Neural progenitor cell (in vitro differentiated cells): ENCODE results near the gene TEX101. TPM values are rescaled to one million over a fixed set of nuclear protein-coding genes. Genes with fewer than 3 reads are reported as not detected.
A peak's percentile ranks its signal among the peaks of the same experiment; 100 is the strongest.

Source experiments
- DNase-seq: peaks from one replicate; pipeline ENCODE4 v3.0.0-alpha.2; 2016; ENCODE audit warnings: low spot score
- H2AFZ ChIP-seq: fragments of 200-600 bp; sonication (generic); replicated peaks from 2 replicates; pipeline ENCODE4 v1.6.1; 2016; ENCODE audit warnings: antibody characterized with exemption
- H3F3A ChIP-seq: fragments of 200-600 bp; sonication (generic); 2 replicates; pipeline ENCODE4 v1.6.1; 2016; ENCODE audit warnings: antibody characterized with exemption, low read depth
- H3K27ac ChIP-seq: fragments of 200-600 bp; sonication (generic); 2 replicates; pipeline ENCODE4 v1.5.1; 2016; ENCODE audit warnings: mild to moderate bottlenecking
- H3K27me3 ChIP-seq: fragments of 200-600 bp; sonication (generic); 2 replicates; pipeline ENCODE4 v1.6.1; 2016; ENCODE audit warnings: mild to moderate bottlenecking, moderate library complexity
- H3K36me3 ChIP-seq: fragments of 200-600 bp; sonication (generic); 2 replicates; pipeline ENCODE4 v1.5.1; 2016
- H3K4me1 ChIP-seq: fragments of 200-600 bp; sonication (generic); 2 replicates; pipeline ENCODE4 v1.6.1; 2016; ENCODE audit warnings: mixed run types
- H3K4me2 ChIP-seq: fragments of 200-600 bp; sonication (generic); 2 replicates; pipeline ENCODE4 v1.6.1; 2016
- H3K4me3 ChIP-seq: fragments of 200-600 bp; sonication (generic); 2 replicates; pipeline ENCODE4 v1.5.1; 2016
- H3K79me2 ChIP-seq: fragments of 200-600 bp; sonication (generic); 2 replicates; pipeline ENCODE4 v1.6.1; 2016; ENCODE audit warnings: low read depth
- H3K9ac ChIP-seq: fragments of 200-600 bp; sonication (generic); 2 replicates; pipeline ENCODE4 v1.6.1; 2016
- H3K9me3 ChIP-seq: fragments of 200-600 bp; sonication (generic); 2 replicates; pipeline ENCODE4 v1.5.1; 2016; ENCODE audit warnings: low read depth
- H4K20me1 ChIP-seq: fragments of 200-600 bp; sonication (generic); 2 replicates; pipeline ENCODE4 v1.6.1; 2016; ENCODE audit warnings: low read depth
- H3K27ac Mint-ChIP-seq: 3 replicates; pipeline ENCODE4 v1.8.0; 2021; ENCODE audit warnings: mixed read lengths
- H3K27me3 Mint-ChIP-seq: 2 replicates; pipeline ENCODE4 v1.8.0; 2022; ENCODE audit warnings: low read depth, mild to moderate bottlenecking, inconsistent platforms, moderate library complexity, mixed read lengths; ENCODE audit not compliant: insufficient read depth
- H3K36me3 Mint-ChIP-seq: 3 replicates; pipeline ENCODE4 v1.8.0; 2021; ENCODE audit warnings: mixed read lengths
- H3K4me1 Mint-ChIP-seq: 3 replicates; pipeline ENCODE4 v1.8.0; 2021; ENCODE audit warnings: mixed read lengths
- H3K4me3 Mint-ChIP-seq: 3 replicates; pipeline ENCODE4 v1.8.0; 2021; ENCODE audit warnings: mild to moderate bottlenecking, moderate library complexity, mixed read lengths
- H3K9me3 Mint-ChIP-seq: 3 replicates; pipeline ENCODE4 v1.8.0; 2020; ENCODE audit warnings: mixed read lengths
- CTCF ChIP-seq: fragments of 200-600 bp; sonication (generic); IDR thresholded peaks from 2 replicates; pipeline ENCODE4 v1.5.1; 2017; ENCODE audit warnings: antibody characterized with exemption, mild to moderate bottlenecking
- EZH2 ChIP-seq: fragments of 200-600 bp; sonication (generic); IDR thresholded peaks from 2 replicates; pipeline ENCODE4 v1.6.1; 2017; ENCODE audit warnings: antibody characterized with exemption, mild to moderate bottlenecking, moderate library complexity
- EZH2phosphoT487 ChIP-seq: fragments of 200-600 bp; sonication (generic); IDR thresholded peaks from 2 replicates; pipeline ENCODE4 v1.6.1; 2017; ENCODE audit warnings: antibody characterized with exemption
- total RNA-seq: library from RNA; depleted of rRNA; stranded (reverse); fragments of >200 nt; gene quantifications from 2 replicates; pipeline ENCODE4 v1.2.3, GENCODE V29; 2015; ENCODE audit warnings: low replicate concordance

TEX101 gene
- total RNA-seq, 1 donor from 2014 or later: not detected

- H3K4me1 ChIP-seq: no peaks in the 10 kb centered on the region
- H3K27ac ChIP-seq: no peak overlapping the region
- H3K9ac ChIP-seq: no peak overlapping the region
- H3K27me3 Mint-ChIP-seq: peaks cover 36% of the 10 kb centered on the region
- DNase-seq: no peak
- TF ChIP-seq EZH2 (peak; percentile 46), EZH2phosphoT487 (no peak), CTCF (no peak)
- H3K79me2 ChIP-seq: no peaks in the 10 kb centered on the region
- H3K4me3 ChIP-seq: peak overlapping the region; percentile 77
- H3K36me3 ChIP-seq: no peaks in the 10 kb centered on the region
- H3K27me3 ChIP-seq: peaks cover 63% of the 10 kb centered on the region
- H3K9me3 Mint-ChIP-seq: no peaks in the 10 kb centered on the region
- H3K4me1 Mint-ChIP-seq: peaks cover 10% of the 10 kb centered on the region
- peak overlapping the region; percentile 98 for H2AFZ ChIP-seq
- peak overlapping the region; percentile 93 for H3K4me3 Mint-ChIP-seq
- H3F3A ChIP-seq: peaks cover 13% of the 10 kb centered on the region
- H3K4me2 ChIP-seq: peak overlapping the region; percentile 79
- no peaks in the 10 kb centered on the region for H4K20me1 ChIP-seq
- H3K27ac Mint-ChIP-seq: no peak overlapping the region
- H3K36me3 Mint-ChIP-seq: no peaks in the 10 kb centered on the region
- no peaks in the 10 kb centered on the region for H3K9me3 ChIP-seq
These were observed 48.2 kb downstream of the TEX101 start for GRCh38 chr19:43462785-43463380.

- TF ChIP-seq EZH2phosphoT487 (no peak), CTCF (no peak), EZH2 (no peak)
- no peak overlapping the region for H3K9ac ChIP-seq
- H3K4me1 ChIP-seq: no peaks in the 10 kb centered on the region
- H3K4me1 Mint-ChIP-seq: peaks cover 10% of the 10 kb centered on the region
- H3K27me3 Mint-ChIP-seq: peaks cover 37% of the 10 kb centered on the region
- no peak overlapping the region for H3K27ac ChIP-seq
- H3K27ac Mint-ChIP-seq: no peak overlapping the region
- H3K36me3 ChIP-seq: no peaks in the 10 kb centered on the region
- no peaks in the 10 kb centered on the region for H3K36me3 Mint-ChIP-seq
- H3K4me3 Mint-ChIP-seq: peak overlapping the region; percentile 93
- peaks cover 13% of the 10 kb centered on the region for H3F3A ChIP-seq
- peaks cover 63% of the 10 kb centered on the region for H3K27me3 ChIP-seq
- H3K4me2 ChIP-seq: peak overlapping the region; percentile 67
- H4K20me1 ChIP-seq: no peaks in the 10 kb centered on the region
- peak overlapping the region; percentile 98 for H2AFZ ChIP-seq
- DNase-seq: peak; percentile 97
- no peaks in the 10 kb centered on the region for H3K9me3 ChIP-seq
- no peaks in the 10 kb centered on the region for H3K79me2 ChIP-seq
- H3K4me3 ChIP-seq: peak overlapping the region; percentile 77
- H3K9me3 Mint-ChIP-seq: no peaks in the 10 kb centered on the region
These were observed 48.9 kb downstream of the TEX101 start for GRCh38 chr19:43463381-43464133.

- no peaks in the 10 kb centered on the region for H3K36me3 ChIP-seq
- H3K4me2 ChIP-seq: peak overlapping the region; percentile 67
- peaks cover 63% of the 10 kb centered on the region for H3K27me3 ChIP-seq
- peaks cover 37% of the 10 kb centered on the region for H3K27me3 Mint-ChIP-seq
- no peak overlapping the region for H3K27ac Mint-ChIP-seq
- H3K9me3 Mint-ChIP-seq: no peaks in the 10 kb centered on the region
- no peak overlapping the region for H3K9ac ChIP-seq
- H3K4me1 Mint-ChIP-seq: peaks cover 10% of the 10 kb centered on the region
- no peaks in the 10 kb centered on the region for H3K79me2 ChIP-seq
- H3K27ac ChIP-seq: no peak overlapping the region
- H3K36me3 Mint-ChIP-seq: no peaks in the 10 kb centered on the region
- peaks cover 13% of the 10 kb centered on the region for H3F3A ChIP-seq
- H4K20me1 ChIP-seq: no peaks in the 10 kb centered on the region
- H3K4me3 ChIP-seq: peak overlapping the region; percentile 77
- DNase-seq: peak; percentile 84
- no peaks in the 10 kb centered on the region for H3K9me3 ChIP-seq
- peak overlapping the region; percentile 93 for H3K4me3 Mint-ChIP-seq
- peak overlapping the region; percentile 97 for H2AFZ ChIP-seq
- no peaks in the 10 kb centered on the region for H3K4me1 ChIP-seq
- TF ChIP-seq EZH2: no peak
- no peak for TF ChIP-seq EZH2phosphoT487
- no peak for TF ChIP-seq CTCF
These were observed 49.6 kb downstream of the TEX101 start for GRCh38 chr19:43464134-43464775.
